GM12872 (cell line): Measurements from ENCODE around the gene MST1.

Source experiments
- CTCF ChIP-seq: IDR thresholded peaks from 3 replicates; pipeline ENCODE4 v1.5.1; 2011; ENCODE audit warnings: low read depth, mild to moderate bottlenecking, low read length, moderate library complexity; ENCODE audit not compliant: insufficient read depth

MST1 gene

GRCh38 chr3:49727154-49727923 is 38.1 kb upstream of the MST1 start:
- TF ChIP-seq CTCF: no peak

DNA sequence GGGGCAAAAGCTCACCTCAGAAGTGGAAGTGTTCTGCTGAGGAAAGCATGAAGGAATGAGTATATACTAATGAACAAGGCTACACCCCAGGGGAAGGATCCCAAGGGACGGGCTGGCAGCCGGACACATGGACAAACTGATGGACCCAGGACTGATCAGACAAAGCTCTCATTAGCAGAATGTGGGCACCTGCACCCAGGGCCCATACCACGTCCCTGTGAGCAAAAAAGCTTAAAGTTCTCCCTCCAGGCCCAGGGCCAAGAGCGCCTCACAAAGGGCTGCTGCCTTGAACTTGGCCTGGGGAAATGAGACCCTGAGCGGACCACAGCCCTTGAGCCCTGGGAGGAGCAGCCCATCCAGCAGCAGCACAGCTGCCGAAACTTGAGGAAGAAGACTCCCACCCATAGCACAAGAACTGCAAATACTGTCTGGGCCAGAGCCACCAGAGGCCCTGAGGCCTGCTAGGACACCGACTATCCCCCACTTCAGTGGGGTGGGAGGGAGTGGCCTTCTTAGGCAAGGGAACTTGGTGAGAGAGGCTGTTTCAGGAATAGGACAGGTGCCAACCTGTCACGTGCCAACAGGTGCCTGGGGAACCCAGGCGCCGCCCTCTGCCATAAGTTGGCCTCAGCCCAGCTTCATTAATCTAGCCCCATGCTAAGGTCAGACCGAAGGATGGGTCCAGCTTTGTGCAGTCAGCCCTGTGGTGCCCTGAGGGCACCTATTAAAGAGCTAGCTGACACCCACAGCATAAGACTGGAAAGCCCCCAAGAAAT is 36.8 kb upstream of the MST1 start:
- no peak for TF ChIP-seq CTCF

- no peak for TF ChIP-seq CTCF
These were observed 35.3 kb upstream of the MST1 start for GRCh38 chr3:49724586-49724985.

DNA sequence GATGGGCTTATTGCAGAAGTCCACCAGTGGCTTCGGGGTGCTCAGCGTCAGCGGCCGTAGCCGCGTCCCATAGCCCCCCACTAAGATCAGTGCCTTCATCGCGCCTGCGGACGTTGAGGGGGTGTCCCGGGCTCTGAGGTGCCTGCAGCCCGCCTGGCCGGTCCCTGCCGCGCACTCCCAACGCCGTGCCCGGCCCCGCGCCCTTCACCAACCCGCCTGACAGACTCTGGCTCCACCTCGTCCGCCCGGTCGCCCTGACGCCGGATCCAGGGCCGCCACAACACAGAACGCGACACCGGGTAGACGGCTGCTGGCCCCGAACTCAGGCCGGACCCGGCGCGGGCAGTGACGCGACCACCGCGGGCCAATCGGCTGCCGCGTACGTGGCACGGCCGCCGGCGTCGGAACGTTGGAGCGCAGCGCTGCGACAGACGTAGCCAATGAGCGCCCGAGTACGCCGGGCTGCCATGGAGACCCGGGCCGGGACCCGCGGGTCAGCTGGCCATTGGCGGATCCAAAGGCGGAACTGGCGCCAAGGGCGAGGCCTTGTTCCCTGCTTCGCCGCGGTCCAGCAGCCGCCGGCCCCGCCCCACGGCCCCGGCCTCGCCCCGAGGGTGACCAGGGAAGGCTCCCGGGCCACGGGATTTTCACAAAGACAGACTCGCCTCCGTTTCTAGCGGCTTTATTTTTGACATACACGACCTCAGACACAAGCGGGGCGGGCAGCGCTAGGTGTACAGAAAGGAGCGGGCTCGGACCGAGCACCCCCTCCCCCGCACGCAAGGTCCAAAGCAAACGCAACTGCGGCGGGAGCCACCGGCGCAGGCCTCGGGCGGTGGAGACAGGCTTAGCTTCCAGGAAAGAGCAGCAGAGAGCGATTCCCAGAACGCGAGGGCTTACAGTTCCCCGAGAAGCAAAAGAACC is 34.6 kb upstream of the MST1 start, which contains the start of gene GMPPB:
TSS of gene GMPPB (minus strand) at position 324 of the 924 bp plus-strand sequence. CDS start at position 99, 225 bp downstream.
- no peak for TF ChIP-seq CTCF

- TF ChIP-seq CTCF: no peak
These were observed 34.0 kb upstream of the MST1 start for GRCh38 chr3:49723296-49723627.

- no peak for TF ChIP-seq CTCF
These were observed 33.6 kb upstream of the MST1 start for GRCh38 chr3:49722896-49723295.
